ENCODE data around the gene SPAG6. TPM values are rescaled to one million over a fixed set of nuclear protein-coding genes. Genes with fewer than 3 reads are reported as not detected.

Gene SPAG6
- total RNA-seq, 4 donors from 2014 or later: 0.19 TPM; not detected in 3

- WGBS: 62% methylated on average over 2 of the region's 2 CpGs
- no peak overlapping the region for H3K4me3 ChIP-seq
- intact Hi-C loops (cut with DNase I): no loop called here
- no peaks in the 10 kb centered on the region for H3K4me1 ChIP-seq
- H3K9me3 ChIP-seq: no peaks in the 10 kb centered on the region
- no peaks in the 10 kb centered on the region for H3K36me3 ChIP-seq
- TF ChIP-seq POLR2A (IDR thresholded peaks at IDR 0.05; ENCODE audit: low read depth): no peak
- TF ChIP-seq EP300 (IDR thresholded peaks at IDR 0.05): no peak
- peaks cover 0 to 12% (median 0%) of the 10 kb centered on the region in 4 donors for H3K27me3 ChIP-seq
- no peak overlapping the region for H3K27ac ChIP-seq (replicated peaks in 1 of 4)
- DNase-seq (ENCODE audit: extremely low spot score): no peak
These were observed 21.5 kb downstream of the SPAG6 start for GRCh38 chr10:22366771-22367170.

GRCh38 chr10:22367471-22367870 is 22.2 kb downstream of the SPAG6 start:
- intact Hi-C loops (cut with DNase I): no loop called here

GRCh38 chr10:22368402-22368801 is 23.1 kb downstream of the SPAG6 start:
- Histone ChIP-seq H3K27me3 (peaks cover 0 to 13% (median 0%) of the 10 kb centered on the region in 4 donors), H3K36me3 (no peaks in the 10 kb centered on the region), H3K9me3 (no peaks in the 10 kb centered on the region), H3K27ac (replicated peaks in 1 of 4) (no peak overlapping the region), H3K4me1 (no peaks in the 10 kb centered on the region), H3K4me3 (no peak overlapping the region)
- DNase-seq (ENCODE audit: extremely low spot score): no peak
- no peak for TF ChIP-seq POLR2A (IDR thresholded peaks at IDR 0.05; ENCODE audit: low read depth)
- TF ChIP-seq CTCF (IDR thresholded peaks at IDR 0.05): no peak
- TF ChIP-seq EP300 (IDR thresholded peaks at IDR 0.05): no peak
- TF ChIP-seq POLR2AphosphoS5 (IDR thresholded peaks at IDR 0.05): no peak
- 90% methylated on average over 4 of the region's 4 CpGs for WGBS
- intact Hi-C loops (cut with DNase I): no loop called here

More at GRCh38 chr10:22367471-22367870, 22.2 kb downstream of the SPAG6 start:
- no peak for TF ChIP-seq POLR2AphosphoS5 (IDR thresholded peaks at IDR 0.05)
- no peak for TF ChIP-seq EP300 (IDR thresholded peaks at IDR 0.05)
- peaks cover 0 to 15% (median 0%) of the 10 kb centered on the region in 4 donors for H3K27me3 ChIP-seq
- WGBS: 85% methylated on average over 1 of the region's 1 CpG
- H3K27ac ChIP-seq (replicated peaks in 1 of 4): no peak overlapping the region
- no peaks in the 10 kb centered on the region for H3K4me1 ChIP-seq
- H3K9me3 ChIP-seq: no peaks in the 10 kb centered on the region
- no peaks in the 10 kb centered on the region for H3K36me3 ChIP-seq
- no peak for DNase-seq (ENCODE audit: extremely low spot score)
- H3K4me3 ChIP-seq: no peak overlapping the region

GRCh38 chr10:22368981-22369380 is 23.7 kb downstream of the SPAG6 start:
- intact Hi-C loops (cut with DNase I): no loop called here
- TF ChIP-seq CTCF (IDR thresholded peaks at IDR 0.05) (no peak), POLR2A (IDR thresholded peaks at IDR 0.05; ENCODE audit: low read depth) (no peak), POLR2AphosphoS5 (IDR thresholded peaks at IDR 0.05) (no peak), EP300 (IDR thresholded peaks at IDR 0.05) (no peak)
- DNase-seq (ENCODE audit: extremely low spot score): no peak
- Histone ChIP-seq H3K27ac (replicated peaks in 1 of 4) (no peak overlapping the region), H3K27me3 (peaks cover 0 to 13% (median 0%) of the 10 kb centered on the region in 4 donors), H3K4me3 (no peak overlapping the region), H3K36me3 (no peaks in the 10 kb centered on the region), H3K9me3 (no peaks in the 10 kb centered on the region), H3K4me1 (no peaks in the 10 kb centered on the region)
- WGBS: 50% methylated on average over 2 of the region's 2 CpGs

- Histone ChIP-seq H3K27ac (replicated peaks in 1 of 4) (no peak overlapping the region), H3K36me3 (no peaks in the 10 kb centered on the region), H3K4me1 (no peaks in the 10 kb centered on the region), H3K27me3 (peaks cover 0 to 13% (median 0%) of the 10 kb centered on the region in 4 donors), H3K4me3 (no peak overlapping the region), H3K9me3 (no peaks in the 10 kb centered on the region)
- 80% methylated on average over 5 of the region's 5 CpGs for WGBS
- intact Hi-C loops (cut with DNase I): no loop called here
- no peak for TF ChIP-seq POLR2A (IDR thresholded peaks at IDR 0.05; ENCODE audit: low read depth)
- TF ChIP-seq POLR2AphosphoS5 (IDR thresholded peaks at IDR 0.05): no peak
- TF ChIP-seq CTCF (IDR thresholded peaks at IDR 0.05): no peak
- no peak for TF ChIP-seq EP300 (IDR thresholded peaks at IDR 0.05)
- DNase-seq (ENCODE audit: extremely low spot score): no peak
These were observed 24.3 kb downstream of the SPAG6 start for GRCh38 chr10:22369434-22370072.

- no peak overlapping the region for H3K4me3 ChIP-seq
These were observed 25.0 kb downstream of the SPAG6 start for GRCh38 chr10:22370320-22370719.

More at GRCh38 chr10:22370320-22370719, 25.0 kb downstream of the SPAG6 start:
- Histone ChIP-seq H3K27me3 (peaks cover 0 to 13% (median 0%) of the 10 kb centered on the region in 4 donors), H3K9me3 (no peaks in the 10 kb centered on the region), H3K27ac (replicated peaks in 1 of 4) (no peak overlapping the region), H3K4me1 (no peaks in the 10 kb centered on the region), H3K36me3 (no peaks in the 10 kb centered on the region)
- no peak for DNase-seq (ENCODE audit: extremely low spot score)
- no peak for TF ChIP-seq POLR2AphosphoS5 (IDR thresholded peaks at IDR 0.05)
- no peak for TF ChIP-seq POLR2A (IDR thresholded peaks at IDR 0.05; ENCODE audit: low read depth)
- no peak for TF ChIP-seq EP300 (IDR thresholded peaks at IDR 0.05)
- TF ChIP-seq CTCF (IDR thresholded peaks at IDR 0.05): no peak
- intact Hi-C loops (cut with DNase I): no loop called here
